Activated CD4-positive, CD25-positive, alpha-beta regulatory T cell treated with anti-CD3 and anti-CD28 coated beads, Interleukin-2, amount 50 U/mL, for 72 hours (primary cell): ENCODE measurements around the gene DEDD2.
A peak's percentile ranks its signal among the peaks of the same experiment; 100 is the strongest.

Source experiments
- DNase-seq: peaks from one replicate; pipeline ENCODE4 v3.0.0; 2021

The DEDD2 gene

DNA sequence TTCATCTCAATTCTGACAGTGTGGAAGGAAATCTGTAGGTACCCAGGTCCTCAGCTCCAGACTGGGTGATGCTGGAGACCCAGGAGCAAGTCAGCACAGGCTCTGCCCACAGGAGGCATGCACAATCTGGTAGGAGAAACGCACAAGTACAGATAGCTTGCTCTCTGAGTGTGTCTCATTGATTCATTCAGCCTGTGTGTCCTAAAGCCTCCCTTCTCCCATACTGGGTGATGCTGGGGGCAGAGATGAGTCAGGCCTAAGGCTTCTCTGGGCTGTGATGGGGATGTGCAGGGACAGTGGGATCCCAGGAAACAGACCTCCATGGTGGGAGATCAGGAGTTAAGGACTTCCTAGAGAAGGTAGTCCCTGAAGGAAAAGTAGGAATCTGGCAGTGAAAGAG lies 9.4 kb upstream of the DEDD2 start:
- no peak for DNase-seq

DNA sequence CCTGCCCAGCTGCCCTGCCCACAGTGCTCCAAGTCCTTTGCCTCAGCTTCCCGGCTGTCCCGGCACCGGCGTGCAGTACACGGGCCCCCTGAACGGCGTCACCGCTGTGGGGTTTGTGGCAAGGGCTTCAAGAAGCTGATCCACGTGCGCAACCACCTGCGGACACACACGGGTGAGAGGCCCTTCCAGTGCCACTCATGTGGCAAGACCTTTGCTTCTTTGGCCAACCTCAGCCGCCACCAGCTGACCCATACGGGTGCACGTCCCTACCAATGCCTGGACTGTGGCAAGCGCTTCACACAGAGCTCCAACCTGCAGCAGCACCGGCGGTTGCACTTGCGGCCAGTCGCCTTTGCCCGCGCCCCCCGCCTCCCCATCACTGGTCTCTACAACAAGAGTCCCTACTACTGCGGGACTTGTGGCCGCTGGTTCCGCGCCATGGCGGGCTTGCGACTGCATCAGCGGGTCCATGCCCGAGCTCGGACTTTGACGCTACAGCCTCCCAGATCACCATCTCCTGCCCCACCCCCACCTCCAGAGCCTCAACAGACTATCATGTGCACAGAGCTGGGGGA lies 8.3 kb upstream of the DEDD2 start:
- DNase-seq = no peak

DNA sequence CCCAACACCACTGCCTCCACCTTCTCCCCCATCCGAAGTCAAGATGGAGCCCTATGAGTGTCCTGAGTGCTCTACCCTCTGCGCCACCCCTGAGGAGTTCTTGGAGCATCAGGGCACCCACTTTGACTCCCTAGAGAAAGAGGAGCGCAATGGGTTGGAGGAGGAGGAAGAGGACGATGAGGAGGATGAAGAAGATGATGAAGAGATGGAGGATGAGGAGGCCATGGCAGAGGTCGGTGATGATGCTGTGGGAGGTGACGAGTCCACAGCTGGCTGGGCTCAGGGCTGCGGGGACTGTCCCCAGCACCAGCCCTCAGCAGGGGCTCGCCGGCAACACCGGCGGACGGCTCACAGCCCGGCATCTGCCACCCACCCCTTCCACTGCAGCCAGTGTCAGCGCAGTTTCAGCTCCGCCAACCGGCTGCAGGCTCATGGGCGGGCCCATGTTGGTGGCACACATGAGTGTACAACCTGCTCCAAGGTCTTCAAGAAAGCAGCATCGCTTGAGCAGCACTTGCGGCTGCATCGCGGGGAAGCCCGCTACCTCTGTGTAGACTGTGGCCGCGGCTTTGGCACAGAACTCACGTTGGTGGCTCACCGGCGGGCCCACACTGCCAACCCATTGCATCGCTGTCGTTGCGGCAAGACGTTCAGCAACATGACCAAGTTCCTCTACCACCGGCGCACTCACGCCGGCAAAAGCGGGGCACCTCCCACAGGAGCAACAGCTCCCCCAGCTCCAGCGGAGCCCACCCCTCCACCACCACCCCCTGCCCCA lies 7.7 kb upstream of the DEDD2 start:
- DNase-seq = no peak

DNA sequence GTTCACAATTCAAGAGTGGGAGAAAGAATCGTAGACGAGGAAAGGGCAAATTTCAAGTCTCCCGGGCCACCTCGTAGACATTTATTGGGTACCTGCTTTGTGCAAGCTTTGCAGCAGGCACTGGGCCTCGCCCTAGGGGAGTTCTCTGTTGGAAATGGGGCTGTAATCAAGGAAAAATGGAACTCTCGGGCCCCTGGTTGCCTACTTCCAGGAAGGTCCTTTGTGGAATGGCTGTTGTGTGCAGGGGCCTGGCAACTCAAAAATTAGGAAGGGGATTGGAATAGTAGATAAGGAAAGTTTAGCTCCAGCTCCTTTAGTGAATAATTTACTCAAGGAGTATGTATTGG lies 3.2 kb upstream of the DEDD2 start:
- DNase-seq = no peak

DNA sequence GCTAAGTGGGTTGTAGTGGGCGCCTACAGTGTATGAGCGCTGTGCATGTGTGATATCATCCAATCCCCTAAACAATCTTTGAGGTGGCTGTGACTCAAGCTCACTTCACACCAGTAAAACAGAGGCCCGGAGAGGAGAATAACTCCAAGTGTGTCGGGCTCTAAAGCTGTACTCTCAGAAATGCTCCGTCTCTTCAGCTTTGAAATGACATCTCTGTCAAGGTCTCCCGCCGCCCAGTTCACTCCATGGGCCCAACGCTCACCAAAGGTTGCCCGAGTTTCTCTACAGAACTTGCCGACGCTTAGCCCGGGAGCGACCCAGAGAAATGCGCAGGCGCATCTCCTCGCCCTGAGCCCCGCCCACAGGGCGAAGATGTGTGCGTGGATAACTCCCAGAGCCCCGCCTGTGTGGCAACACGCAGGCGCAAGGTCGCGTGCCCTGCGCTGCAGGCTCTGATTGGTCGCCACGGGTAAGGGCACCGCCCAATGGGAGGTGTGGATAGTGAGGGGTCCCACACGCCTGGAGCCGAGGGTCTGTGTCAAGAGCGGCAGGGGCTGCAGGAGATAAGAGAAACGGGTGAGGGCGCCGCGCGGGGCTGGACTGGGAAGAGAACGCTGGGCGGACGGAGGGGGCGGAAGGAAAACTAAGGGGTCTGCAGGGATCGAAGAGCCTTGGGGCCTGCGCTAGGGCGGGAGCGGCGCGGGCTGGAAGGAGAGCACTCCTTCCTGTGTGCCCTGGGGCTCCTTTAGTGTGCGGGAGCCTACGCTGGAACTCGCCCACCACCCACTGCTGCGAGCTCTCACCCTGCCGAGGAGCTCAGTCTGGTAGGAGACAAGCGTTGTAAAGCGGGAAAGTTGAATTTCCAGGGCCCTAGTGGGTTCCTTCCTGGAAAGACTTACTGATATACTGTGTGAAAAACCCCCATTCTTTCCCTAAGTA lies 2.6 kb upstream of the DEDD2 start, which contains the start of gene ZNF526:
ZNF526 (plus strand) TSS at position 501 of the 939 bp plus-strand sequence. CDS start 4,092 bp downstream, outside the sequence.
- peak; percentile 96 for DNase-seq

GRCh38 chr19:42216653-42217519 lies 591 bp downstream of the DEDD2 start:
- DNase-seq = peak; percentile 39

- no peak for DNase-seq
These were observed 2.5 kb downstream of the DEDD2 start for GRCh38 chr19:42214810-42215485.

GRCh38 chr19:42212886-42213285 lies 4.6 kb downstream of the DEDD2 start:
- no peak for DNase-seq

GRCh38 chr19:42208612-42209011 lies 8.9 kb downstream of the DEDD2 start:
- no peak for DNase-seq

DNA sequence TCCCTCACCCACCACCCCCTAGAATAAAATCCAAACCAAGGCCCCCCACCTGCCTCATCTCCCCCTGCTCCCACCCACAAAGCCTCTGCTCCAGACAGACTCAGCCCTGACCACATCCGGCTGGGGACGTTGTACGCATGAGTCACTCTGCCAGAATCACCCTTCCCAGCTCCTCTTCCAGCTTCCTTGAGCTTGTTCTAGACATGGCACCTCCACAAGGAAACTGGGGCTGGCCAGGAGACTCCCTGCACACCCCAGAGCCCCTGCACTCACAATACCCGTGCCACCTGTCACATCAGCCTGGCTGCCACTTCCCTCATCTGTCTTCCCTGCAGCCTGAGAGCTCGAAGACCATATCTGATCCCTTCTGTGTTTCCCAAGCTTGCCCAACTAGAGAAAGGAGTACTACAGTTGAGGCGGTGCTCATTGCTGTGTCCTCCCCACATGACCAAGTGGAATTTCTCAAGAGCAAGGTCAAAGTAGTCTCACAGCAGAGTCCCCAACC lies 9.7 kb downstream of the DEDD2 start:
- no peak for DNase-seq

- DNase-seq = no peak
These were observed 10.4 kb downstream of the DEDD2 start for GRCh38 chr19:42206871-42207755.

- no peak for DNase-seq
These were observed 12.8 kb downstream of the DEDD2 start for GRCh38 chr19:42204664-42205063.

DNA sequence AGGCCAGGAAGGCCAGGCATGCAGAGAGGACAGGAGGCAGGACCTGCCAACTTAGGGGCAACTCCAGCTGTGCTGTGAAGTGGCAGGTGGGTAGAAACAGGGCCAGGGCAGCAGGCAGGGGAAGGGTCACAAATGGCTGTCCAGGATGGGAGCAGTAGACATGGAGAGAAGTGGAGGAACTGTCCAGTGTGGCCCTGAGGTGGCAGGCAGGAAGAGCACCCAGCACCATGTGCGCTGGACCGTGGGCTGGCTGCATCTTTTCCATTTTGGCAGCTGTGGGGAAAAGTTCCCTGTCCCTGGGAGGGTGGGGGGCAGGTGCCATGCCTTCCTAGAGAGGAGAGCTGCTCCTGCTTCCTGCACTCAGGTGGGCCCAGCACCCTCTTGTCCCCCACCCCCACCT lies 13.8 kb downstream of the DEDD2 start:
- no peak for DNase-seq

GRCh38 chr19:42202290-42202880 lies 15.1 kb downstream of the DEDD2 start:
- no peak for DNase-seq

- no peak for DNase-seq
These were observed 15.8 kb downstream of the DEDD2 start for GRCh38 chr19:42201489-42202289.

- no peak for DNase-seq
These were observed 17.3 kb downstream of the DEDD2 start for GRCh38 chr19:42200116-42200715.

GRCh38 chr19:42199440-42200115 lies 17.9 kb downstream of the DEDD2 start:
- DNase-seq = peak; percentile 64
